Activated naive CD8-positive, alpha-beta T cell treated with anti-CD3 and anti-CD28 coated beads, Interleukin-2, amount 10 ng/mL, durations not matched to agents 7 days and 5 days (primary cell): Measurements from ENCODE around the gene FES. TPM values are rescaled to one million over a fixed set of nuclear protein-coding genes. Genes with fewer than 3 reads are reported as not detected.

Experiments
- ATAC-seq: fragments of 150-1000 bp; cut with Tn5 transposase; one replicate; pipeline ENCODE4 v1.10.0; 2021; ENCODE audit warnings: low read depth, moderate library complexity
- POLR2A ChIA-PET: fragments of 350-600 bp; sonication (Branson Sonifier 250); formaldehyde crosslinking; loops from one replicate; lab custom pipeline; 2021; ENCODE audit warnings: antibody characterized with exemption; lab: Charles Lee
- DNase-seq: peaks from one replicate; pipeline ENCODE4 v3.0.0; 2021
- H3K27ac Mint-ChIP-seq: one replicate; pipeline ENCODE4 v1.8.0; 2022; ENCODE audit warnings: mild to moderate bottlenecking, mixed read lengths
- H3K27me3 Mint-ChIP-seq: one replicate; pipeline ENCODE4 v1.8.0; 2022; ENCODE audit warnings: mild to moderate bottlenecking, moderate library complexity, mixed read lengths
- H3K36me3 Mint-ChIP-seq: one replicate; pipeline ENCODE4 v1.8.0; 2021; ENCODE audit warnings: mild to moderate bottlenecking, mixed read lengths
- H3K4me1 Mint-ChIP-seq: one replicate; pipeline ENCODE4 v1.8.0; 2021; ENCODE audit warnings: mixed read lengths
- H3K4me3 Mint-ChIP-seq: one replicate; pipeline ENCODE4 v1.8.0; 2022; ENCODE audit warnings: mild to moderate bottlenecking, moderate library complexity, mixed read lengths
- H3K9me3 Mint-ChIP-seq: one replicate; pipeline ENCODE4 v1.8.0; 2021; ENCODE audit warnings: mixed read lengths
- total RNA-seq, 2 experiments: library from RNA; stranded (reverse); gene quantifications; one replicate each; pipeline ENCODE4 v1.2.3, GENCODE V29; 2021

The FES gene
- total RNA-seq, 2 experiments from 2014 or later, result 6.2 to 7.5 TPM

GRCh38 chr15:90881978-90882721, 2.2 kb upstream of the FES start:
- no peaks in the 10 kb centered on the region for H3K9me3 Mint-ChIP-seq
- H3K36me3 Mint-ChIP-seq, result peaks cover 13% of the 10 kb centered on the region
- H3K4me3 Mint-ChIP-seq, result no peak overlapping the region
- H3K27me3 Mint-ChIP-seq, result no peaks in the 10 kb centered on the region
- ATAC-seq (no peak), DNase-seq (no peak)
- POLR2A ChIA-PET, result interaction anchor here (0.5 kb wide), 1 partner anchor 218 kb away, joined by 3 read pairs; no protein-coding TSS in a partner anchor
- H3K27ac Mint-ChIP-seq, result no peak overlapping the region
- H3K4me1 Mint-ChIP-seq, result peaks cover 19% of the 10 kb centered on the region

DNA sequence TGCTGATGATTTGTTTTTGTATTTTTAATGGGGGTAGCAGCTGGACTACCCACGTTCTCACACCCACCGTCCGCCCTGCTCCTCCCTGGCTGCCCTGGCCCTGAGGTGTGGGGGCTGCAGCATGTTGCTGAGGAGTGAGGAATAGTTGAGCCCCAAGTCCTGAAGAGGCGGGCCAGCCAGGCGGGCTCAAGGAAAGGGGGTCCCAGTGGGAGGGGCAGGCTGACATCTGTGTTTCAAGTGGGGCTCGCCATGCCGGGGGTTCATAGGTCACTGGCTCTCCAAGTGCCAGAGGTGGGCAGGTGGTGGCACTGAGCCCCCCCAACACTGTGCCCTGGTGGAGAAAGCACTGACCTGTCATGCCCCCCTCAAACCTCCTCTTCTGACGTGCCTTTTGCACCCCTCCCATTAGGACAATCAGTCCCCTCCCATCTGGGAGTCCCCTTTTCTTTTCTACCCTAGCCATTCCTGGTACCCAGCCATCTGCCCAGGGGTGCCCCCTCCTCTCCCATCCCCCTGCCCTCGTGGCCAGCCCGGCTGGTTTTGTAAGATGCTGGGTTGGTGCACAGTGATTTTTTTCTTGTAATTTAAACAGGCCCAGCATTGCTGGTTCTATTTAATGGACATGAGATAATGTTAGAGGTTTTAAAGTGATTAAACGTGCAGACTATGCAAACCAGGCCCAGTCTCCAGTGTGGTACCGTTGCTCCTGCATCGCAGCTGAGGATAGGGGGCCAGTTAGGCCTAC, 1.4 kb upstream of the FES start:
- no peaks in the 10 kb centered on the region for H3K9me3 Mint-ChIP-seq
- H3K27me3 Mint-ChIP-seq, result no peaks in the 10 kb centered on the region
- DNase-seq (no peak), ATAC-seq (no peak)
- H3K4me3 Mint-ChIP-seq, result no peak overlapping the region
- H3K4me1 Mint-ChIP-seq, result peaks cover 20% of the 10 kb centered on the region
- peak overlapping the region; percentile 67 for H3K27ac Mint-ChIP-seq
- peaks cover 11% of the 10 kb centered on the region for H3K36me3 Mint-ChIP-seq
- POLR2A ChIA-PET, result interaction anchor here (0.5 to 1.5 kb wide), 3 partner anchors 9 to 219 kb away, joined by 3 to 4 read pairs (median 3); no protein-coding TSS in a partner anchor

DNA sequence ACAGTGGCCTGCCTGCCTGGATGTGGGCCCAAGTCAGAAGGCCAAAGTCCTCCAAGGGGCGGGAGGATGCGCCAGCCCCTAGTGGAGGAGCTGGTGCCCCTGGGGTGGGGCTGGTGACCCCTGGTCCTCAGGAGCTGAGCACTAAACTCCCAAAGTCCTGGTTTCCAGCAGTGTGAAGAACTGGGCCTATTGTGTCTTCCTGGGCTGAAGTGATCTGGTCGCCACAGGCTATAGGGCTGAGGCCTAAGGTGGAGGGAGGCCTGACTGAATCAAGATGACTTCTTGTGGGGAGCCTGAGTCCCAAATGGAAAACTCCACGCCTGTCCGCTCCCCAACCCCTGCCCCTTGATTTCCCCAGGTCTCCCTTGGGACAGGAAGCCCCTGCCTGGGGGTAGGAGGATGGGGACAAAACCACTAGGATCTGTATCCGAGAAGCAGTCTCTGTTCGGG, 753 bp upstream of the FES start:
- ATAC-seq (no peak), DNase-seq (no peak)
- Mint-ChIP-seq H3K4me3 (peak overlapping the region; percentile 37), H3K27ac (peak overlapping the region; percentile 49), H3K4me1 (peaks cover 18% of the 10 kb centered on the region), H3K9me3 (no peaks in the 10 kb centered on the region), H3K36me3 (peaks cover 11% of the 10 kb centered on the region), H3K27me3 (no peaks in the 10 kb centered on the region)
- POLR2A ChIA-PET, result interaction anchor here (0.9 to 1.5 kb wide), 2 partner anchors 10 to 12 kb away, joined by 3 to 4 read pairs; no protein-coding TSS in a partner anchor

DNA sequence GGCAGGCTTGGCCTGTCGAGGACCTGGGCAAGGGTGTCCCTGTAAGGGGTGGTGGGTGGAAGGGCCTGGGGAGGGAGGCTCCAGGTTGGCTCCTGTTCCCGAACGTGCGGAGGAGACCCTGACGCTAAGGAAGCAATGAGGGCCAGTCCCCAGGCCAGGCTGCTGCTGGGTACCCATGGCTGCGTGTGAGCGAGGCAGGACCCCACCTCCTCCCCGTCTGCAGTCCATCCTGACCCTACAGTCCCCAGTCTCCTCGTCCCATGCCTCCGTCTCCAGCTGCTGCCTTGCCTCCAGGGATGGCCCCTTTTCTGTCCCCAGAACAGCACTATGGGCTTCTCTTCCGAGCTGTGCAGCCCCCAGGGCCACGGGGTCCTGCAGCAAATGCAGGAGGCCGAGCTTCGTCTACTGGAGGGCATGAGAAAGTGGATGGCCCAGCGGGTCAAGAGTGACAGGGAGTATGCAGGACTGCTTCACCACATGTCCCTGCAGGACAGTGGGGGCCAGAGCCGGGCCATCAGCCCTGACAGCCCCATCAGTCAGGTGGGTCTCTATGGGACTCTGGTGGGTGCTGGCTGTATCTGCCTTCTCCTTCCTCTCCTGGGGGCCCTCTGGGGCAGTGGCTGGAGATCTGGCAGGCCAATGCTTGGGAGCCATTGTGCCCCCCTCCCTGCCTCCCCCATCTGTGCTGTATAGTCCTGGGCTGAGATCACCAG, 571 bp downstream of the FES start:
- no peak for ATAC-seq
- H3K27ac Mint-ChIP-seq, result peak overlapping the region; percentile 81
- no peak for DNase-seq
- H3K36me3 Mint-ChIP-seq, result peaks cover 7% of the 10 kb centered on the region
- H3K27me3 Mint-ChIP-seq, result no peaks in the 10 kb centered on the region
- POLR2A ChIA-PET, result interaction anchor here (0.9 to 2.4 kb wide), 11 partner anchors 13 to 237 kb away, joined by 3 to 11 read pairs (median 4); partner anchors contain the start of genes BLM and MAN2A2
- peak overlapping the region; percentile 60 for H3K4me3 Mint-ChIP-seq
- no peaks in the 10 kb centered on the region for H3K9me3 Mint-ChIP-seq
- peaks cover 18% of the 10 kb centered on the region for H3K4me1 Mint-ChIP-seq

- peak overlapping the region; percentile 60 for H3K4me3 Mint-ChIP-seq
- DNase-seq (peak; percentile 88), ATAC-seq (peak; percentile 64)
- H3K27ac Mint-ChIP-seq, result peak overlapping the region; percentile 81
- H3K27me3 Mint-ChIP-seq, result no peaks in the 10 kb centered on the region
- H3K36me3 Mint-ChIP-seq, result peaks cover 7% of the 10 kb centered on the region
- POLR2A ChIA-PET, result interaction anchor here (0.6 to 2.4 kb wide), 15 partner anchors 14 to 592 kb away, joined by 3 to 11 read pairs (median 4); partner anchors contain the start of genes BLM and MAN2A2
- no peaks in the 10 kb centered on the region for H3K9me3 Mint-ChIP-seq
- peaks cover 18% of the 10 kb centered on the region for H3K4me1 Mint-ChIP-seq
Observed at GRCh38 chr15:90885432-90886290, 1.4 kb downstream of the FES start.

DNA sequence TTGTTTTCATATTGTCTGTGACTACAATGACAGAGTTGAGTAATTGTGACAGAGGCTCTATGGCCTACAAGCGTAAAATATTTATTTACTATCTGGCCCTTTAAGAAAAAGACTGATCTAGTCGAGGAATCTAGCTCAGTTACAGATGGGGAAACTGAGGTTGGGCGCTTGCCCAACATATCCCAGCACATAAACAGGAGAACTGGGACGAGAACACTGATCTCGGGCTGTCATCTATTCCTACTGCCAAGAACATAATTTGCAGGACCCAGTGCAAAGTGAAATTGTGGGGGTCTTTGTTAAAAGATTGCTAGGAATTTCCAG, 1.9 kb downstream of the FES start:
- Mint-ChIP-seq H3K9me3 (no peaks in the 10 kb centered on the region), H3K36me3 (peaks cover 7% of the 10 kb centered on the region), H3K4me1 (peaks cover 18% of the 10 kb centered on the region), H3K27me3 (no peaks in the 10 kb centered on the region), H3K4me3 (peak overlapping the region; percentile 60), H3K27ac (peak overlapping the region; percentile 81)
- POLR2A ChIA-PET, result interaction anchor here (0.6 to 2.4 kb wide), 10 partner anchors 17 to 593 kb away, joined by 3 to 11 read pairs (median 4); partner anchors contain the start of genes BLM and MAN2A2
- ATAC-seq (no peak), DNase-seq (no peak)

- H3K4me3 Mint-ChIP-seq, result no peak overlapping the region
- H3K27me3 Mint-ChIP-seq, result no peaks in the 10 kb centered on the region
- no peaks in the 10 kb centered on the region for H3K9me3 Mint-ChIP-seq
- no peak for DNase-seq
- POLR2A ChIA-PET, result no interaction called here
- peaks cover 18% of the 10 kb centered on the region for H3K4me1 Mint-ChIP-seq
- no peak overlapping the region for H3K27ac Mint-ChIP-seq
- ATAC-seq, result no peak
- peaks cover 5% of the 10 kb centered on the region for H3K36me3 Mint-ChIP-seq
Observed at GRCh38 chr15:90887037-90887481, 2.8 kb downstream of the FES start.

DNA sequence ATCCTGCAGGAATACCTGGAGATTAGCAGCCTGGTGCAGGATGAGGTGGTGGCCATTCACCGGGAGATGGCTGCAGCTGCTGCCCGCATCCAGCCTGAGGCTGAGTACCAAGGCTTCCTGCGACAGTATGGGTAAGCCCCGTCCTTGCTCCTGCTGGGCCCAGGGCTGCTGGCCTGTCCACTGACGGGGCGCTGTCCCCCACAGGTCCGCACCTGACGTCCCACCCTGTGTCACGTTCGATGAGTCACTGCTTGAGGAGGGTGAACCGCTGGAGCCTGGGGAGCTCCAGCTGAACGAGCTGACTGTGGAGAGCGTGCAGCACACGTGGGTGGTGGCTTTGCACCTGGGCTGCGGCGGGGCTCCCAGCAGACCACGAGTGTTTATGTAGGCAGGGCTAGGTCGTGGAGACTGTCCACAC, 5.0 kb downstream of the FES start:
- POLR2A ChIA-PET, result interaction anchor here (1.1 kb wide), 1 partner anchor 43 kb away, joined by 3 read pairs; the partner anchor contains the start of gene HDDC3
- ATAC-seq, result peak; percentile 28

DNA sequence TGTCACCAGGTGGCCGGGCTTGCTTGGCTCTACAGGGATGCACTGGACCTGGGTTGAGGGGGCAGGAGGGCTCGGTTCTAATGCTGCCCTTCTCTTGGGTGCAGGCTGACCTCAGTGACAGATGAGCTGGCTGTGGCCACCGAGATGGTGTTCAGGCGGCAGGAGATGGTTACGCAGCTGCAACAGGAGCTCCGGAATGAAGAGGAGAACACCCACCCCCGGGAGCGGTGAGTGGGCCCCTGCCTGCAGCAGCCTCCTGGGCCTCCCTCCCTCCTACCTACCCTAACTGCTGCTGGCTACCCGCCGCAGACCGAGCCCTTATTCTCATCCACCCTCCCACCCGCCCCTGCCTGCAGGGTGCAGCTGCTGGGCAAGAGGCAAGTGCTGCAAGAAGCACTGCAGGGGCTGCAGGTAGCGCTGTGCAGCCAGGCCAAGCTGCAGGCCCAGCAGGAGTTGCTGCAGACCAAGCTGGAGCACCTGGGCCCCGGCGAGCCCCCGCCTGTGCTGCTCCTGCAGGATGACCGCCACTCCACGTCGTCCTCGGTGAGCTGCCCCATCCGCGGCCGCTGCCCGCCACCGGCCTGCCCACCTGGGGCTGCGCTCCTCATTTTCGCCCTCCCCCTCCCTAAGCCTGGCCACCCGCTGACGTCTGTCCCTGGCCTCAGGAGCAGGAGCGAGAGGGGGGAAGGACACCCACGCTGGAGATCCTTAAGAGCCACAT, 5.6 kb downstream of the FES start:
- Mint-ChIP-seq H3K27me3 (no peaks in the 10 kb centered on the region), H3K27ac (no peak overlapping the region), H3K4me1 (peaks cover 17% of the 10 kb centered on the region), H3K4me3 (no peak overlapping the region), H3K36me3 (peaks cover 3% of the 10 kb centered on the region), H3K9me3 (no peaks in the 10 kb centered on the region)
- ATAC-seq, result no peak
- no peak for DNase-seq
- POLR2A ChIA-PET, result interaction anchor here (1.0 to 1.5 kb wide), 3 partner anchors 13 to 173 kb away, joined by 3 read pairs; partner anchors contain the start of genes BLM, HDDC3 and MAN2A2

More for the DNA sequence above, 5.0 kb downstream of the FES start:
- DNase-seq, result no peak
- Mint-ChIP-seq H3K4me3 (no peak overlapping the region), H3K9me3 (no peaks in the 10 kb centered on the region), H3K36me3 (peaks cover 3% of the 10 kb centered on the region), H3K27ac (no peak overlapping the region), H3K27me3 (no peaks in the 10 kb centered on the region), H3K4me1 (peaks cover 18% of the 10 kb centered on the region)

GRCh38 chr15:90890839-90891238, 6.5 kb downstream of the FES start:
- Mint-ChIP-seq H3K27ac (no peak overlapping the region), H3K27me3 (no peaks in the 10 kb centered on the region), H3K36me3 (peaks cover 3% of the 10 kb centered on the region), H3K9me3 (no peaks in the 10 kb centered on the region), H3K4me1 (peaks cover 12% of the 10 kb centered on the region), H3K4me3 (no peak overlapping the region)
- POLR2A ChIA-PET, result interaction anchor here (1.5 kb wide), 1 partner anchor 12 kb away, joined by 3 read pairs; the partner anchor contains the start of gene MAN2A2
- DNase-seq, result no peak
- no peak for ATAC-seq

GRCh38 chr15:90891346-90891949, 7.1 kb downstream of the FES start:
- Mint-ChIP-seq H3K27me3 (no peaks in the 10 kb centered on the region), H3K9me3 (no peaks in the 10 kb centered on the region), H3K36me3 (peaks cover 3% of the 10 kb centered on the region), H3K27ac (no peak overlapping the region), H3K4me3 (no peak overlapping the region), H3K4me1 (peaks cover 6% of the 10 kb centered on the region)
- ATAC-seq (no peak), DNase-seq (no peak)
- POLR2A ChIA-PET, result interaction anchor here (1.5 kb wide), 1 partner anchor 12 kb away, joined by 3 read pairs; the partner anchor contains the start of gene MAN2A2
